ENCODE measurements around the gene MUTYH.

The MUTYH gene

DNA sequence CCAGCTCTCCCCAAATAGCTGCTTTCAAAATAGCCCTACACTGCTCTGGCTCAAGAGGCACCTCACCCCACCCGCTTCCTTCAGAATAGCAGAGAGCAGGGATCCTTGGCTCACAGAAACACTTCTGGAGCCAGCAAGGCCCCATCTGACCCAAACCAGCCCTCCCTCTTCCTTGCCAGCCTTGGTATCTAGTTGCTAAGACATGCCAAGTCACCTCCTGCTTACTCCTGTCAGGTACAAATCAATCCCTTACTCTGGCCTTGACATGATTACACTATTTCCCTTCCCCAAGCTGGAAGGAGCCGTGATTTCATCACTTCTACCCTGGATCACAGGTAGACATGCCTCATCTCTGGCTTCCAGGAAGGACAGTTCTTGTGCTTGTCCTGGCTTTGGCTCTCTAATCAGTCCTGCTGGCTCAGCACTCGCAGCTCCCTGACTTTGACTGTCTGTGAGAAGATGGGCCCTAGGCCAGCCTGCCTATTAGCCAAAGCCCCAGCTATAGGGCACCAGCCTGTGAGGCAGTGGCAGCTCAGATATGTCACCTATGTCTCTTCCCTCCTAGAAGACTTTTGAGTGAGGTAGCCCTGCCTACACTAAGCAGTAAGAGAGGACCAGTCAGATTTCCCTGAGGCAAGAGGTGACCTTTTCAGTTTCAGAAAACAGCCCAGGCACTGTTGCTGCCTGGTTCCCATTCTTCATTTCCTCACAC is 8.9 kb upstream of the MUTYH start:
- DNase-seq (ENCODE audit: low spot score): no peak

DNA sequence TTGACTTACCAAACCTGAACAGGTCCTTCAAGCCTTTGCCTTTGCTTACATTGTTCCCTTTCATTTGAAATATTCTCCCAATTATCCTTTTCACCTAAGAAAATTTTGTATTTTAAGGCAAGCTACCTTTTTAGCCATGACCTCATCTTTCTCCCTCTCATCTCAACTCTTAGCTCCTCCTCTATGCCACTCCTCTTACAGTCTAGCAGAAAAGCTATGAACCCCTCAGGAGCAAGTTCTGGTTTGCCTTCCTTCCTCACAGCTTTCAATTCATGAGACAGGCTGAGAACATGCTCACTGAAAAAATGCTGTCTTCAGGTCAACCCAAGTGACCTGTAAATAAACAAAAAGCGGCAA is 8.3 kb upstream of the MUTYH start:
- DNase-seq (ENCODE audit: low spot score): no peak

GRCh38 chr1:45348020-45348419 is 7.8 kb upstream of the MUTYH start:
- no peak for DNase-seq (ENCODE audit: low spot score)

GRCh38 chr1:45346473-45346872 is 6.2 kb upstream of the MUTYH start:
- DNase-seq (ENCODE audit: low spot score): no peak

GRCh38 chr1:45345014-45345413 is 4.8 kb upstream of the MUTYH start:
- no peak for DNase-seq (ENCODE audit: low spot score)

GRCh38 chr1:45344499-45344898 is 4.3 kb upstream of the MUTYH start:
- DNase-seq (ENCODE audit: low spot score): no peak

- peak; percentile 6 for DNase-seq (ENCODE audit: low spot score)
Observed at GRCh38 chr1:45340816-45341466, 701 bp upstream of the MUTYH start.

GRCh38 chr1:45337630-45338325 is 2.5 kb downstream of the MUTYH start:
- no peak for DNase-seq (ENCODE audit: low spot score)

DNA sequence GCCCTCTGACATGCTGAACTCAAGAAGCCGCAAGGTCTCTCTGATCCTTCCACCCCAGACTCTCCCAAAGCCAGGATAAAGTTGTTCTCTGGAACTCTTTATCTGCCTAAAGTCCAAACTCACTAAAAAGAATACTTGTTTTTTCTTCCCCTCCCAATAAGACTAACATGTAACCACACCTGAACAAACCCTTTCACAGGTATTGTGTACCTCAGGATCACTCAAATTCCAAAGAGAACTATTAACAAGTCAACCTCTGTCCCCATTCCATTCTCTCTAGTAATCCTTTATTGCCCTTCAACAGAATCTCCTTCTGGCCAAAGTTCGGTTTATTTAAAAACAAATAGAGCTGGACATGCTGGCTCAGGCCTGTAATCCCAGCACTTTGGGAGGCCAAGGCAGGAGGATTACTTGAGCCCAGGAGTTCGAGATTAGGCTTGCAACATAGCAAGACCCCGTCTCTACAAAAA is 4.3 kb downstream of the MUTYH start:
- no peak for DNase-seq (ENCODE audit: low spot score)

DNA sequence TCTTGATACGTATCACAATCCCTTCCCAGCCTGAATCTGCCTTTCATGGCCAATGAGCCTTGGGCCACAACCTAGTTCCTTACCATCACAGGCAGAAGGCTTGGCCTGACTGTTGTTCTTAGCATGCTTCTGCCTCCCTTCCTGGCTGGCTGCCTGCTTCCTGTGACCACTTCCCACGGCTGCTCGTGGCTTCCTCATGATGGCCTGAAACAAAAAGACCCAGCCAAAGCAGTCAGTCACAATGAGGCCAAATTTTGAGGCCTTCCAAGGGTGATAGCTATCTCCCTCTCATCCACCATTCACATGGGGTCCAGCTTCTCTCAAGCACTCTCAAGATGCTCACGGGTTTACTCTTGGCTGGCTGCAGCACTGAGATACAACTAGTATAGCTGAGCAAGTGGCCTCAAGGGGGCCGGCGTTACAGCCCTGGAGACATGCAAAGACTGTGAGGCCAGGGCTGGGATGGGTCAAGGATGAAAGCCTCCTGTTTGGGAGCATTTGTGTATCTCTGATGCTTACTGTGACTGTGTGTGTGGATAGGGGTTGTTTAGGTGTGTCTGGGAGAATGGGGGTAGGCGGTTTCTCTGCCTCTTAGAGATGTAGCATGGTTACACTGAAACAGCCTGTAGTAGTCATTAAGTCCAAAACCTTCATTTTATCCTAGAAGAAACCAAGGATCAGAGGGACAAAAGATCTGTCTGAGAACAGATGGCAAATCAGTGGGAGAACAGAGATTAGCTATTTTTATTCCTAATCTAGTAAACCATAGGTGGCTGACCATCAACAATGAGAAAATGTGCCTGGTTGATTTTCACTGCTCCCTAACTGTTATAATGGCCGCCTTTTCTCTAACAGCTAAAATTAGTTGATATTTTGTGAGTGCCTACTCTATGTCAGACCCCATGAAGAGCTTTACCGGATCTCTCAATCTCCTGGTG is 5.7 kb downstream of the MUTYH start:
- no peak for DNase-seq (ENCODE audit: low spot score)

- DNase-seq (ENCODE audit: low spot score): no peak
Observed at GRCh38 chr1:45332346-45332720, 7.9 kb downstream of the MUTYH start.

GRCh38 chr1:45331436-45332345 is 8.5 kb downstream of the MUTYH start:
- DNase-seq (ENCODE audit: low spot score): no peak

DNA sequence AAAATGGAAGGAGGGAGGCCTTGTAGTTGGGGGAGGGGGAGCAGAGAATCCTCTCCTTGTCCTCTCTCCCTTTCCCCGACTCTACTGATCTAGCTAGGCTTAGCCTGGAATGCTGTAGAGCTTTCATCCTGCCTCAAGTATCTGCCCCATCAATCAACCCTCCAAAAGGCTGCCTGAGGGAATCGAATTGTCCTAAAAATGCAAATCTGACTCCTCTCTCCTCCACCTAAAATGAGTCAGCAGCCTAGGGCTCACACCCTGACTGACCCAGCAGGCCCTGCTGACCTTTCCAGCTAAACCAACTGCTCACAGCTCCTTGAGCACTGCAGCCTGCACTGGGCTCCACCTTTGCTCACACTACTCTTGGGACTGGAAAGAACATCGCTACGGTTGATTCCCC is 10.8 kb downstream of the MUTYH start:
- DNase-seq (ENCODE audit: low spot score): no peak

- DNase-seq (ENCODE audit: low spot score): no peak
Observed at GRCh38 chr1:45328680-45329079, 11.6 kb downstream of the MUTYH start.

- no peak for DNase-seq (ENCODE audit: low spot score)
Observed at GRCh38 chr1:45327644-45328515, 12.4 kb downstream of the MUTYH start.

DNA sequence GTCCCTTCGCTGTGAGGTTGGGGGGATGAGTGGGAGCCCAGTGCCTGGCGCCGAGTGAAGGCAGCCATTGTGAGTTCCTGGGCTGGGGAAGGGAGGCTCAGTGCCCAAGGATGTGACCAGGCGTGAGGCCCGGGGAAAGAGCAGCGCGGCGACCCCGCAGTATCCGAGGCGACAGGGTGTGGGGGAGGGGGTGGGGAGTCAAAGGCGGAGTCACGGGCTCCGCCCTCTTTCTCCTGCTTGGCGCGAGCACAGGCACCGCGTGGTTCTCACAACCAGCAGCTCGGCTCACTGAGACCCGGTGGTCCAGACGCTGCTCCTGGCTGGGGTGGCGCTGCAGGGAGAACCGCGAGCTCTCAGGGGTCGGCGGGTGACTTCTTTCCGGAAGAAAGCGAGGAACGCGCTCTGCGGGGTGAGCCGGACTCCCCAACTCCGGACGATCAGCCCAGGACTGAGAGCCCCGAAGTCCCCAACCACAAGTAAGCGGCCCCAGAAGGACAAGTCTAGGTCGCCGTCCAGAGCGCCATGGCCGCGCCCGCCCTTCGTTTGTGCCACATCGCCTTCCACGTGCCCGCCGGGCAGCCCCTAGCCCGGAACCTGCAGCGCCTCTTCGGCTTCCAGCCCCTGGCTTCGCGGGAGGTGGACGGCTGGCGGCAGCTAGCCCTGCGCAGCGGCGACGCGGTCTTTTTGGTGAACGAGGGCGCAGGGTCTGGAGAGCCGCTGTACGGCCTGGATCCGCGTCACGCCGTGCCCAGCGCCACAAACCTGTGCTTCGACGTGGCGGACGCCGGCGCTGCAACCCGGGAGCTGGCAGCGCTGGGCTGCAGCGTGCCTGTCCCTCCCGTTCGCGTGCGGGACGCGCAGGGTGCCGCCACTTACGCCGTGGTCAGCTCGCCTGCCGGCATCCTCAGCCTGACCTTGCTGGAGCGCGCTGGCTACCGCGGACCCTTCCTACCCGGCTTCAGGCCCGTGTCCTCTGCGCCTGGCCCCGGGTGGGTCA is 13.3 kb downstream of the MUTYH start, which contains the start of gene HPDL:
TSS of gene HPDL (plus strand) at position 269 of the 997 bp plus-strand sequence. CDS start at position 523, 254 bp downstream.
- peak; percentile 40 for DNase-seq (ENCODE audit: low spot score)

GRCh38 chr1:45325851-45326506 is 14.3 kb downstream of the MUTYH start:
- DNase-seq (ENCODE audit: low spot score): no peak

DNA sequence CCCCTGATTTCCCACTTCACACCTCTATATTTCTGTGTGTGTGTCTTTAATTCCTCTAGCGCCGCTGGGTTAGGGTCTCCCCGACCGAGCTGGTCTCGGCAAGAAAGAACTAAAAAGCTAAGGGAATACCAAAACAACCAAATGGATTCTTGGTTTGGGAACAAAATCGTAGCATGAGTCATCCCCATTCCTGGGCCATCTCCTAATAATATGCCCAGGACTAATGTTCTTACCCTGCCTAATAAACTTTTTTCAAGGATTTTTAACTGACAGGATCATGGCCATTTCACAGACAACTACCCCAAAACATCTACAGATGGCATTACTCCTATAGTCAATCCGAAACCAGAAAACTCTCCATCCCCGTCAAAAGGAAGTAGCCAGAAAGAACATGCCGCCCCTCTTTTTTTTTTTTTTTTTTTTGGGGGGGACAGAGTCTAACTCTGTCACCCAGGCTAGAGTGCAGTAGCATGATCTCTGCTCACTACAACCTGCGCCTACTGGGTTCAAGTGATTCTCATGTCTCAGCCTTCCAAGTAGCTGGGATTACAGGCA is 17.7 kb downstream of the MUTYH start:
- DNase-seq (ENCODE audit: low spot score): no peak
